ENCODE data around the gene CCDC66. TPM values are rescaled to one million over a fixed set of nuclear protein-coding genes. Genes with fewer than 3 reads are reported as not detected.

Gene CCDC66
- total and polyA plus RNA-seq, 2 of the 8 experiments (the other 6 are each of a cell fraction or from before 2014, with no cell fraction given), result 9.6 to 29.3 TPM

DNA sequence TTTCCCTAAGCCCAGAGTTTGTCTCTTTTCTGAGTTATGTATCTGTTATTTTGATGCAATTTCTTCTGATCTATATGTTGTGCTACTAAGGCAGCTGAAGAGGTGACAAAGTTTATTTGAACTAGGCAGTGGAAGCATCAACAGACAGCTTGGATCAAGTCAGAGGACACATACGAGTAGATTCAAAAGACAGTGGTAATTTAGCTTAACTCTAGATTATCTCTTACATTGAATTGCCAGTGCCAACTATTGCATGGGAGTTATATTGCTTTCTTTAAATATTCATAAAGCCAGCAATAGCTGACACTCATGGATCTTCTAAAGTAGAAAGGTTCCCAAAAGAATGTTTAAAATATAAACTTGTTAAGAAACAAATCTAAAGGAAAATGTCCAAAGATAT, 37.3 kb upstream of the CCDC66 start (continued):
- TF ChIP-seq MAFK (IDR thresholded peaks at IDR 0.05; ENCODE audit: low read depth, low read length), result no peak
- TF ChIP-seq TCF12 (IDR thresholded peaks at IDR 0.05; ENCODE audit: low read depth, low read length), result no peak
- TF ChIP-seq CHD2 (IDR thresholded peaks at IDR 0.05; ENCODE audit: low read length), result no peak
